Measurements from ENCODE around the gene IL12RB2.

Gene IL12RB2

DNA sequence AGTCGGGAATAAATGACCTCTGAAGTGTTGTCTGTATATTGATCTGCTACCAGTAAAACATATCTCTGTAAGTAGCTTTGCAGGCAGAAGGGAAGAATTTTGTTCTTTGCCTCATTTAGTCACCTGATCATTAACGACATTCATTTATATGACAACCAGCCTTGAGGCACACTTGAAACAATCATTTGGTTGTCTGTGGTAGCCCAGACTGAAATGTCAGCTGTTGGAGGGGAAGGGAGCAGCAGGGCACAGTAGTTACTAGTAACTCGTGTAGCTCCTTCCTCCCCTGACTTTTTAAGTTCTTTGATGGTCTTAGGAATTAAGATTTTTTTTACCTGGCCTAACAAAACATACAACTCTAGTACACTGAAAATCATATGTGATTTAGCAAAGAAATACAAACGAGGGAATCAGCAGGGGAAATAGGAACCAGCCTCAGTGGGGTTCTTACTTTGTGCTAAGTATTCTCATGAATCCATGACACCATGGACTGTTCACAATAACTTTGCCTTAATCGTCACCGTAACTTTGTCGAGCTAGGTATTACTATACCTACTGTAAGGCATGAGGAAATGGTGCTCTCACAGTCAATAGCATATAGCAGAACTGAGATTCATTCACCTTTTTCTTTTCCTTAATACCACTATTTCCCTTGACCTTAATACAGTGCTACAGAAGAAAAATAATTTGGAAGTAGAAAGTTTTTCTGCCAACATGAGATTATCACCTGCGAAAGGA is 6.4 kb downstream of the IL12RB2 start:
- no peak for DNase-seq

DNA sequence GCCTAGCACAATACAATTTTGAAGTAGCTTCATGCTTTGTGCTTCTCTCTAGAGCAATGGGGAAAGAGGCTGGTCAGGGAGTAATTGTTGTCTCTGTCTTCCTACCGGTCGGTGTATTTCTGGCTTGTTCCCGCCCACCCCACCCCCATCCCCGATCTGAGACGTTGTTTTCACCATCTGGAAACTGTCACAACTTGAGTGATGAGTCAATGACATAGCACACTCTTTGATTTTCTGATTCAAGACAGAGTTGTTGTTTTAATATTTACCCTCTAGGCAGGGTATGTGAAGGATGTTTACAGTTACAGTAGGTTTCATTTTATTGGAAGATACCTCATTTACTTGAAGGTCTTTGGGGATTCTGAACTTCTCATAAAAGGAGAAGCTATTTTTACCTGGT is 7.0 kb downstream of the IL12RB2 start:
- no peak for DNase-seq

DNA sequence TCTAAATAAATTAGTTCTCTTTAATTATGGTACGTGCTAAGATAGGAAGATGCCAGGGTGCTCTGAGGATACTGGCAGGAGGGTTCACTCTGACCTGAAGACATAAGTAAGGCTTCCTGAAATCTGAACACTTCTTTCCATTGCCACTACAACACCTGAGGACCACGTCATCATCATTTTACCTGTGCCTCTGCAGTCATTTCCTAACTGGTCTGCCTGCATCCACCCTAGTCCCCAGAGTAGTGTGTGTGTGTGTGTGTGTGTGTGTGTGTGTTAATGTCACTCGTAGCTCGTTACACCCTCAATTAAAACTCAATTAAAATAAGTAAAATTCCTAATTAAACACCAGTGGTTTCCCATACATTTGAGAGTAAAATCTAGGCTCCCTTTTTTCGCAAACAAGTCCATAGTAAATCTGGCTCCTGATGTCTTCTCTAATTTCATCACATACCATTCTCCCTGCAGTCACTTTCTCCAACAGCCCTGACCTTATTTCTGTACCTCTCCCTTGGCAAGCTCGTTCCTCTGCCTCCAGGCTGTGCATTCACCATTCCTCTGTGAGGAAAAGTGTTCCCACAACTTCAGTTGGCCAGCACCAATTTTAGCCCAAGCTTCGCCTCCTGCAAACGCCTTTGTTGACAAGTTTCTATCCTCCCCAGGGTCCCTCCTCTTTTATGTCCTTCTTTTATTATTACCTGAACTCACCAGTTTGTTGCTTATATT is 8.7 kb downstream of the IL12RB2 start:
- DNase-seq = no peak

DNA sequence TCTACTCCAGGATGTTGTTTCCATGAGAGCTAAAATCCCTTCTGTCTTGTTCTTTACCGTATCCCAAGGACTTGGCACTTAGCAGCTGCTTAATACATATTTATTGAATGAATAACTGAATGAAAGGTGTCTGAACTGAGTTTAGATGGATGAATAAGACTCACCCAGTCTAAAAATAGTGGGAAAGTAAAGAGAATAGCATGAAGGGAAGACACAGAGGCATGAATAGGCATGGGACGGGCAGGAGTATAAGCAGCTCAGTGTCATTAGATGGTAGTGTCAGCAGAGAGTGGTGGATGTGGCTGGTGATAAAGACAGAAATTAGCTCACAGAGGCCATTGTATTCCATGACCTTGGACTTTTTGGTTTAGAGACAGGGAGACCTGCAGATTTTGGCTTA is 9.2 kb downstream of the IL12RB2 start:
- no peak for DNase-seq

DNA sequence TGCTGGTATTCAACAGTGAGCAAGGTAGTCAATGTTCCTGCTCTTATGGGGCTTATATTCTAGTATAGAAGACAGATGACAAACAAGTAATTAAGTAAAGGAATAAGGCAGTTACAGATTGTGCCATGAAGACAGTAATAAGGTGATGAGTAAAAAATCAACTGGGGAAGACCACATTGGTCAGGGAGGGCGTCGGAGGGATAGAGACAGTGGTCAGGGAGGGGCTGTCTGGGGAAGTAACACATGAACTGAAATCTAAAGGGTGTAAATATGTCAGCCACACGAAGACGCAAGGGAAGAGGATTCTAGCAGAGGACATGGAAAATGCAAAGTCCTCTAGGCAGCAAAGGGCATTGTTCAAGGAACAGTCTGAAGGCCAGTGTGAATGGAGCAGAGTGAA is 10.1 kb downstream of the IL12RB2 start:
- no peak for DNase-seq

DNA sequence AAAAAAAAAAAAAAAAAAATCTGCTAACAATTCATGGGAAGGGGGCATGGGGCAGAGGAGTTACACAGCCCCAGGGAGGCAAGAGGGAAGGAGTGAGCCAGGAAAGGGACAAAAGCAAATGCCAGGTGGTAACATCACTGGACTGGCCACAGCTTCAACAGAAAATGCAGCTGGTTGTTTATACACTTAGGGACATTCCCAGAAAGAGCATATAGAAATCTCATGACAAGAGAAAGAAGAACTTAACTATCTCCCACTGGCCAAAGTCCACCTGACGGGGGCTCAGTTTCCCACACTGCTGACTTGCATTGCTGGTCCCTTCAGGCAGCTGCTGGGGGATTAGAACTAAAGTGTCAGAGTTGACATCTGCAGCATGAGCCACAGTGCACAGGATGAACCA is 14.8 kb downstream of the IL12RB2 start:
- DNase-seq = no peak

DNA sequence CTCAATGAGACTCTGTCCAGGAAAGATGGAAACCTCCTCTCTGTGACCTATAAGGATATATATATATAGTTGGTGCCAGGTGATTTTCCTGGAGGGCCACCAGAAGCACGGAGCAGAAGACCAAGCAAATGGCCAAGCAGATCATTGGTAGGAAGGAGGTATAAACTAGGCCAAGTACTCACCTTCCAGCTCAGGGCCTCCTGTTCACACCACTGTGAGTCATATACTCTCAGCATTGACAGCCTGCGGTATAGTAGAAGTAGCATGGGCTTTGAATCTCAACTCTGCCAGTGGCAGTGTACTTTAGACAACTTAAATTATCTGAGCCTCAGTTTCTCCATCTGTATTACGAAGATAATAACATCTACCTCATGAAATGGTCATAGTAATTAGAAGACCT is 15.4 kb downstream of the IL12RB2 start:
- no peak for DNase-seq

DNA sequence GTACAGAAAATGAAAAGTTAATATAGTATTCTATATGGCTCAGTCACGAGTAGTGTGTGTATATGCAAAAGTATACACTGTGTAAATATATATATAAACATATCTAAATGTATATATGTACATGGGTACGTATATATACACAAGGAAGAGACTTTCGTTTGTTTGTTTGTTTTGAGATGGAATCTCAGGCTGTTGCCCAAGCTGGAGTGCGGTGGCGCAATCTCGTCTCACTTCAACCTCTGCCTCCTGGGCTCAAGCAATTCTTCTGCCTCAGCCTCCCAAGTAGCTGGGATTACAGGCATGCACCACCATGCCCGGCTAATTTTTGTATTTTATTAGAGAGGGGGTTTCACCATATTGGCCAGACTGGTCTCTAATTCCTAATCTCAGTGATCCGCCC is 16.4 kb downstream of the IL12RB2 start:
- DNase-seq = no peak

DNA sequence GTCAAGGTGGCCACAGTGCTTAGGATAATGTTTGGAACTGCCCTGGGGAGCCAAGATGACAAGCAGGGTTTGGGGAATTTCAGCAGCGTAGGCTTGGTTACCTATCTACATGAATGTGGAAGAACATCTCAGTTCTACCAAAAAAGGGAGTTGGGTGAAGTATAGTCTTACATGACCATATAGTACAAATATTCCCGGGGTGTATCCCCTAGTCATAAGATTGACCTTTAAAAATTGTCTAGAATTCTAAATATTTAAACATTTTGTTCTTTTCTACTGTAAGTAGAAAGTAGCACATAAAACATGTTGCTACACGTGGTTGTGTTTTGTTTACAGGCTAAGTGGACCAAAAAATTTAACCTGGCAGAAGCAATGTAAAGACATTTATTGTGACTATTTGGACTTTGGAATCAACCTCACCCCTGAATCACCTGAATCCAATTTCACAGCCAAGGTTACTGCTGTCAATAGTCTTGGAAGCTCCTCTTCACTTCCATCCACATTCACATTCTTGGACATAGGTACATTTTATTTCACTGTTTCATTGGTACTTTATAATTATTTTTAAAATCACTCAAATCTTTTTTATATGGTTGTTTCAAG is 20.3 kb downstream of the IL12RB2 start:
- DNase-seq = no peak

DNA sequence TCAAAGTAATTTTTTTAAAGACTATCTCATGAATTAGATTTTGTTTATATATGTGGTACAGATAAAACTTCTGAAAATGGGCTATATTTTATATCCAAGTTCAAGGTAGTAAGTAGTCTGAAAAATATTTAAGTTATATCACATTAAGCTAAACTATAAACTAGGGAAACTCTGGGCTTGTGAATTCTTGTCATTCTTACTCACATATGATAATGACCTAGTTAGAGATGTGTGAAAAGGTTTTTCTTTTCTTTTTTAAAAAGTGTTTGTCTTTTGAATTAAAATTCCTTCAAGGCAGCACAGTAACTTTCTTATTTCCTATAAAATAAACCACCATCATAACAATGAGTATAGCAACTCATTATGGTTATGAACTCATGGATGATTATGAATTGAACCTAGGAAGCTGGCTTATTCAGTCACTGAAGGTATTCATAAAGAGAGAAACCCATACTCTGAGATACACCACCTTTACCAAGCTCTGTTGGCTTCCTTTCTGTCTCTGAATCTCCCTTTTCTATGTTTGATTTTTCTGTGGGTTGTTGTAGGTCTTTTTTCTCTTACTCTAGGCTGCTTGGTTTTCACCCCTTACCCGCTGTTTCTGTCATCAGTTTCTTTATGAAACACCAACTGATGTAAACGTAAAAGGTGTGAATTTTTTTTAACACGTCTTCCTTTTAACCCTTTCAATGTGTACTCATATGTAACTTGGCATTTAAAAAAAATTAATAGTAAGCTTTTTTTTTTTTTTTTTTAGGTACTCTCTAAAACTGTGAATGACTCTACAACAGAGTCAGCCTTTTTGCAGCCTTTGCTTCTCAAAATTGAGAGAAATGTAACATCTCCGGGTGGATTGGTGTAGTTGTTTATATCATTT is 25.2 kb downstream of the IL12RB2 start:
- DNase-seq = no peak

DNA sequence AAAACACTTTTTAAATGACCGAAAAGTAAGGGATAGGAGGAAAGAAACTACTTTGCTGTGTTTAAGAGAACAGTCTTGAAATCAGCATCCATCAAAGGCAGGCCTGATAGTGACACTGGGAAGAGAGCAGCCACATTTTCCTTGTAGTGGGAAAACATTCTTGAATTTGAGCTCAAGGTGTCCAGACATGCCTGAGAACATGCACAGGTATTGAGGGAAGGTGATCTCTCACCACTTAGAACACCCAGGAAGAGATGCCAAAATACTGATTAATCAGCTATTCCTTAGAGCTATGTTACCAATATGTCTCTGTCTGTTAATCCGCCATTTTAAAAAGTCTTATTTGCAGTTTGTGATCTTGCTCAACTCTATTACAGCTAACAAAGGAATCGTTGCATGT is 25.9 kb downstream of the IL12RB2 start:
- DNase-seq = no peak

DNA sequence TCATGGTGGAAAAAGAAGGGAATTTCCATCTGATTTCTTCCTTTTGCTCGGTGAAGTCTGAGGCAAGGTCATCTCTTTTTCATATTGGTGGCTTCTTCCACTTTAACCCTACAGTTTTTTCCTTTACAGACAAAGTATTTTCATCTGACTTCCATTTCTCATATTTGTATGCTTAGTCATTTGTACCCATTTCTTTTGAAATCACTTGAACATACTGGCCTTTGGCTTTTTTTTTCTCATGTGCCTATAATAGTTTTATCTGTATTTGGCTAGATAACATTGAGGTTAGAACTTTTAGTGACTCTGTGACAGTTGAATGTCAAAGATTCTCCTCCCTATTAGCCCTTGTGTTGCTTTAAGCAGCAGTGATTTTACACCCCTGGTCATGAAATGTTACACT is 27.7 kb downstream of the IL12RB2 start:
- DNase-seq = no peak

DNA sequence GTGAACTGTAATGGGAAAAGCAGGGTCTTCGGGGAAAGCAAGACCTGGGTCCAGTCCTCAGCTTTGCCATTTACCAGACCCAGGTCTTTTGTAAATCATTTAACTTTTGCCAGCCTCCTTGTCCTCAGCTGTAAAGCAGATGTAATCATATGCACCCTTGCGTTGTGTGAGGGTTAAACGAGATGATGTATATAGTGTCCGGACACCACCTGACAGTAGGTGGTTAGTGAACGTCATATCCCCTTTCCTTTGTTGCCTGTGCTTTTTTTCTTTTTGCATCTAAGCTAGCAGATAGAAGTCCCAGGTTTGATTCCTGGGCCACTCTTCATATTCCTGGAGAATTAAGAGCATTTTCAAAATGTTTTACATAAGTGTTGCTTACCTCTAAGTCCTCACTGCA is 28.5 kb downstream of the IL12RB2 start:
- no peak for DNase-seq

DNA sequence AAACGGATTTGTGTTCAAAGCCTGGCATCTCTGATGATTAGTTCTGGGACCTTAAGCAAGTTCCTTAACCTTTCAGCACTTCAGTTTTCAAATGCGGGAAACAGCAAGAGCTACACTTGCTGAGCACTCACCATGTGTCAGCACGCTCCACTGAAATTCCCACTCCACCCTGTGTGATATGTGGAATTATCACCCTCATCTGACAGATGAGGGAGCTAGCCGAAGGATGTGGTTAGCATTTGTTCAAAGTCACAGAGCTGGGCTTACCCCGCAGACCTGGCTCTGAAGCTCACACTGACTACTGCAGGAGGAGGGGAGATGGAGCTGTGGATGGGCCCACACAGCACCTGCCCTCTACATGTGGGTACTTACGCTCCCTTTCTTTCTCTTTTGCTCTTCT is 29.1 kb downstream of the IL12RB2 start:
- DNase-seq = no peak

DNA sequence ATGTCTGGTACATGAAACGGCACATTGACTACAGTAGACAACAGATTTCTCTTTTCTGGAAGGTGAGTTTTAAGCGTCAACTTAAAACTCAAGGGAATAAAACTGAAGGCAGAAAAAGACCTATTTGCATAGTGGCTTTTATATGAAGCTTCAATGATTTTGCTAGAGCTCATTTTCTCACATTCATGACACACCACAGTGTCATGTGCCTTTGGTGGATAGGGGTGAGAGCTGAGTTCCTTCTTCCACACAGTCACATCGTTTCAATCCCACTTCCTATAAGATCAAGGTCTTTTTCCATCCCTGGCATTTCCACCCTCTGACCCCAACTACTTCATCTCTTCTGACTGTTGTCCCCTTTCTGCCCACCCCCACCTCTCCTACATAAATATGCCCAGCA is 31.0 kb downstream of the IL12RB2 start:
- no peak for DNase-seq

DNA sequence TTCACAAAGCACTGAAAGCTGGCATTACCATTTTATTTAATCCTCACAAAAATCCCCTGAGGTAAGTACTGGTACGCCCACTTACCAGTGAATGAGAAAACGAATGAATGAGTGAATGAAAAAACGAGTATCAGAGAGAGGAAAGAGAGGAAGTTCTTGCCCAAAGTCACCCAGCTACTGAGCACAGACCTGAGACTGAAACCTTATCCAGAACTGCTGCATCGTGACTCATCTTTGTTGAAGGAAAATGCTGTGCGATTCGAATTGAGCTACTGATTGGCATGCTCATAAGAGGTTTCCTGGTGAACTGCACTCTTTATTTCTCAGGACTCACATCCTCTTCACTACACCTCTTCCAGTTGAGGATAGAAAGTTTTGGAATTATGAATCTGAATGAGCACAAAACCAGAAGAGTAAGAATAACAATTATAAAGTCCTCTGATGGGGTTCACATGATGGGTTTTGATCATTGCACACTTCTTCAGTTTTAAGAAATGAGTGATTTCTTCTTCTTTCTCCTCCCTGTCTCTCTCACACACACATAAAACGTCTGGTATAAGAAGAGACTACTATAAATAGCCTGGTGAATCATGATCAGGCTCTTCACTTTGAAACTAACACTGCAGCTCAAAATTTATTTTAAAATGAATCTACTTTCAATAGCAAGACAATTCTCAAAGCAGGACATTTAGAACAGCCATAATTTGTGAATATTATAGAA is 32.1 kb downstream of the IL12RB2 start:
- no peak for DNase-seq

DNA sequence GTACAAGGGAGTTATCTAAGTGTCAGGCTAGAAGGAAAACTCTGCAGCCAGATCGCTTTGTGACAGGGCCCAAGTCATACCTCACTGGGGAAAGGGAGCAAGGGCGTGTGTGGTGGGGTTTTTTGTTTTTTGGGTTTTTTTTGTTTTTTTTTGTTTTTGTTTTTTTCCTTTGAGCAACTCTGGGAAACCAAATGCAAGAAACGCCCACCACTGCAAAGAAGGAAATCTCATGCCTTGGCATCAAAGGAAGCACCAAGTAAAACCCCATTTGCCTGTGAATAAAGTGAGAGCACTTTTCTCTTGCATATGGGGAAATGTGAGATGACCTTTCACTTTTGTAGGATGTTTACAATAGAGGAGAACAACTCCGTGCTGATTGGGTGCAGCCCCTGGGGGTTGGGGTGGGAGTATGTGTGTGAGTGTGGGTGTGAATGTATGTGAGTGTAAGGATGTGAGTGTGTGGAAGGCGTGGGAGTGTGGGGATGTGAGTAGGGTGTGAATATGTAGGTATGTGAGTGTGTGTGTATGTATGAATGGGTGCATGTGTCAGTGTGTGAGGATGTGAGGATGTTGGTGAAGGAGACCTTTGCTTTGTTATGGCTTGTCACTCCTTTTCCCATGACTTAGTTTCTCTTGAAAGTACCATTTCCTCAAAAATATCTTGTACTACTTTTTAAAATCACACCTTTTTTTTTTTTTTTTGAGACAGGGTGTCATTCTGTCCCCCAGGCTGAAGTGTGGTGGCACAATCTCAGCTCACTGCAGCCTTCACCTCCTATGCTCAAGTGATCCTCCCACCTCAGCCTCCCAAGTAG is 34.6 kb downstream of the IL12RB2 start:
- DNase-seq = no peak

DNA sequence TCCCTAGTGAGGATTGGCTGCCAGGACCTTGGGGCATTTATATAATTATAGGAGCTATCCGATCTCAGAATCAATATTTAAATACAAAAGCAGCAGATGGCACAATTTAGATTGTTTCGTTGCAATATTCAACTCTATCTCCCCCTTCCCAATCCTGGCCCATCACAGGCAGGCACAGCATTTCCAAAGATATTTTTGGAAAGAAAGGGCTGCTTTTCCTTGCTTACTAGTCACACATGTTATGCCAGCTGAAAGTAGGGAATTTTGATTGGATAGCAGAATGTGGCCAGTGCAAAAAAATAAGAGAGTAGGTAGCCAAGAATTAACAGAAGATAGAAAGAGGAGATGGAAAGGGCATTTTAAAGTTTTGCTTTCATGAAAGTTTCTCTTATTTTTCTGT is 37.9 kb downstream of the IL12RB2 start:
- no peak for DNase-seq

DNA sequence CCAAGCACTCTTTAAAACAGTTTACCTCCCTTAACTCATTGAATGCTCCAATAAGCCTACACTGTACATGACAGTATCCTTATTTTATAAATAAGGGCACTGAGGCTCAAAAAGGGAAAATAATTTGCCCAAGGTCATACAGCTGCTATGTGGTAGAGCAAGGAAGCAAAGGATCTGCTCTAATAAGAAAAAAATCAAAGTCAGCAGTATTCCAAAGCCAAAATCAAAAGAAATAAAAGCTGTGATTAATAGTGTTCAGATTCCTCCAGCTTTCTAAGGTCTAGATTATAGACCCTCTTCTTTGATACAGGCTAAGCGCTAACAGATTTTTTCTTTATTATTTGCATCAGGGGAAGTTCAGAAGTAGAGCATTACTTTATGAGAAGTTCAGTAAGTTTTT is 39.3 kb downstream of the IL12RB2 start:
- no peak for DNase-seq

DNA sequence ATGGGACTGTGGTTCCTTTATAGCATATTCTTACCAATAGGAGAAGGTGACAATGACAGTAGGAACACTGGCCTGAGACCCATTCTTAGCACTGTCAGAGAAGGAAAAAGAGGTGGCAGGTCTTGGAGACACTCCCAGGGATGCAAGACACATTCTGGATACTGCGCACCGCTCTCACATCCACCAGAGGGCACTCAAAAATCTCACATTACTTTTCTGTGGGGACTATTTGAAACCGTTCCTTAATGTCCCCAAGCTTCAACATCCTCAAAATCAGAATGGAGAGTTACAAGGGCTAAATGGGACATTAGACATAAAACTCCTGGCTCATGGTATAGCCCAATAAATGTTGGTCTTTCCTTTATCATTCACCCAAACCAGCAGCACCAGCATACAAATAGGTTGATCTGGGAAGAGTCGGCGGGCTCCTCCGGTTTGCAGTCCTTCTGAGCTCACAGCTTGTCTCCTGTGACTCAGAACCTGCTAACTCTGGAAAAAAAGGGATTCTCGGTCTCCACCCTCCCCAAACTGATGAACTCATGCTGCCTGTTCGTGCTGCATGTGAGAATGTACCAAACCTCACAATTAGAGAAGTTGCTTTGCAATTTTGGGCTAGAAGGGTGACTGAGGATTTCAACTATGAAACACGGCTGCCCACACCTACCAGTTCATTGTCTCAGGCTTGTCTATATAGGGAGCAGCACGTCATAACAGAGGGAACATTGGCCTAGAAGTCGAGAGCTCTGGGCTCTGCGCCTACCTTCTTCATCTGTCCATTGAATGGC is 40.2 kb downstream of the IL12RB2 start:
- peak; percentile 38 for DNase-seq
